K562 (cell line): ENCODE measurements around the gene COL24A1. TPM values are rescaled to one million over a fixed set of nuclear protein-coding genes. Genes with fewer than 3 reads are reported as not detected.

Experiments
- ATAC-seq: fragments of 200-7000 bp; cut with Tn5 transposase; 3 replicates; pipeline ENCODE4 v1.9.1; 2020; ENCODE audit warnings: moderate library complexity
- BruUV-seq: library from RNA; stranded (reverse); fragments of 400-500 nt; replicated peaks from 2 replicates; lab custom pipeline; 2021; lab: Mats Ljungman, UMichigan
- CTCF ChIA-PET: fragments of 300-600 bp; formaldehyde crosslinking; extraction: SDS; loops from one replicate; lab custom pipeline; 2021; ENCODE audit warnings: low intra/inter-chr PET ratio; lab: Yijun Ruan, JAX
- POLR2A ChIA-PET: fragments of 300-600, 350-650 bp; sonication (Branson Sonifier 250); formaldehyde crosslinking; extraction: SDS; loops from one replicate; lab custom pipeline; 2021; ENCODE audit warnings: antibody characterized with exemption, inconsistent platforms; lab: Yijun Ruan, JAX
- DNase-seq, 4 experiments: peaks; one replicate each; pipeline versions ENCODE4 v3.0.0 to v3.0.0-alpha.2; 2011 to 2018; ENCODE audit warnings: low spot score in 3 of 4, mixed read lengths in 3 of 4; ENCODE audit errors: extremely low read depth in 1 of 4
- FAIRE-seq: peaks from 2 replicates; lab custom pipeline; 2011; peaks lifted over from hg19 to GRCh38; lab: Jason Lieb, UNC
- H2AFZ ChIP-seq: 2 replicates; pipeline ENCODE4 v1.6.0; 2011; ENCODE audit warnings: low read depth, low read length, control low read depth, inconsistent platforms
- H3K27ac ChIP-seq: fragments of 200-600 bp; 3 replicates; pipeline ENCODE4 v1.8.0; 2011; ENCODE audit warnings: low read depth, mild to moderate bottlenecking, control low read depth, inconsistent platforms, low read length, moderate library complexity, mixed read lengths; ENCODE audit errors: extremely low read depth
- H3K27me3 ChIP-seq, 2 experiments: fragments of 300-600 bp in 1 of 2; 2 replicates in 1 of 2; 3 replicates in 1 of 2; pipeline versions ENCODE4 v1.6.0 to v1.8.0; 2011; ENCODE audit warnings: inconsistent platforms in 2 of 2, low read length in 2 of 2, mild to moderate bottlenecking in 1 of 2, mixed read lengths in 1 of 2, moderate library complexity in 1 of 2; ENCODE audit not compliant: control insufficient read depth in 2 of 2, insufficient read depth in 2 of 2
- H3K36me3 ChIP-seq: fragments of 300-600 bp; 3 replicates; pipeline ENCODE4 v1.8.0; 2011; ENCODE audit warnings: mild to moderate bottlenecking, low read length, inconsistent platforms; ENCODE audit not compliant: control insufficient read depth, insufficient read depth
- H3K4me1 ChIP-seq, 2 experiments: fragments of 200-600 bp in 1 of 2; replicated peaks in 1 of 2; 2 replicates in 1 of 2; 3 replicates in 1 of 2; pipeline versions ENCODE4 v1.5.1 to v1.8.0; 2011; ENCODE audit warnings: inconsistent platforms in 2 of 2, low read length in 2 of 2, mild to moderate bottlenecking in 1 of 2, mixed read lengths in 1 of 2, moderate library complexity in 1 of 2; ENCODE audit not compliant: control insufficient read depth in 2 of 2, insufficient read depth in 2 of 2
- H3K4me2 ChIP-seq: 2 replicates; pipeline ENCODE4 v1.6.1; 2011; ENCODE audit warnings: low read length, control low read depth, inconsistent platforms, mixed read lengths; ENCODE audit not compliant: insufficient read depth
- H3K4me3 ChIP-seq: fragments of 200-600 bp; sonication (generic), shearing (Covaris generic); 2 replicates; pipeline ENCODE4 v1.5.1; 2016; ENCODE audit warnings: control low read depth, inconsistent platforms
- H3K79me2 ChIP-seq: fragments of 200-600 bp; 3 replicates; pipeline ENCODE4 v1.8.0; 2011; ENCODE audit warnings: low read length, inconsistent platforms; ENCODE audit not compliant: control insufficient read depth, insufficient read depth
- H3K9ac ChIP-seq, 2 experiments: 2 replicates each; pipeline versions ENCODE4 v1.6.0 to v1.6.1; 2011; ENCODE audit warnings: low read depth in 2 of 2, low read length in 2 of 2, control low read depth in 1 of 2, inconsistent platforms in 1 of 2, mild to moderate bottlenecking in 1 of 2, mixed read lengths in 1 of 2; ENCODE audit not compliant: insufficient read depth in 1 of 2
- H3K9me1 ChIP-seq: one replicate; pipeline ENCODE4 v1.6.0; 2011; ENCODE audit warnings: inconsistent platforms, mild to moderate bottlenecking, low read length, moderate library complexity; ENCODE audit not compliant: control insufficient read depth, insufficient read depth
- H3K9me3 ChIP-seq: replicated peaks from 2 replicates; pipeline ENCODE4 v1.5.1; 2011; ENCODE audit warnings: low read depth, low read length, inconsistent platforms; ENCODE audit not compliant: control insufficient read depth, insufficient read depth
- H4K20me1 ChIP-seq: replicated peaks from 2 replicates; pipeline ENCODE4 v1.6.1; 2011; ENCODE audit warnings: low read length, inconsistent platforms, mixed read lengths; ENCODE audit not compliant: control insufficient read depth, insufficient read depth
- NONO ChIP-seq, 2 experiments: fragments of 200-400 bp in 1 of 2; fragments of 450-650 bp in 1 of 2; formaldehyde crosslinking in 1 of 2; IDR thresholded peaks; 2 replicates each; pipeline ENCODE4 v1.6.1; 2017; ENCODE audit warnings: low read depth in 2 of 2, mild to moderate bottlenecking in 2 of 2, moderate library complexity in 2 of 2, low read length in 1 of 2
- PPARD ChIP-seq: fragments of 250-450 bp; sonication (Bioruptor Pico); IDR thresholded peaks from 2 replicates; pipeline ENCODE4 v1.8.0; 2022; ENCODE audit warnings: inconsistent platforms, mild to moderate bottlenecking, moderate library complexity
- ZSCAN29 ChIP-seq: fragments of 450-650 bp; IDR thresholded peaks from 2 replicates; pipeline ENCODE4 v1.6.1; 2017
- WGBS: fragments of 100-300 bp; shearing (Covaris generic); methylation state at CpG from one replicate; pipeline ENCODE4 v1.1.6; 2016; ENCODE audit warnings: low coverage, mixed read lengths; ENCODE audit not compliant: insufficient coverage; ENCODE audit errors: missing lambda C conversion rate; 5-methylcytosine and 5-hydroxymethylcytosine counted together
- in situ Hi-C: fragments of 300-500 bp; cut with MboI; formaldehyde crosslinking; loops from 4 replicates; pipeline ENCODE4 v1.15.0; 2018; ENCODE audit warnings: inconsistent platforms, mixed read lengths
- intact Hi-C: fragments of 100-400 bp; cut with micrococcal nuclease; formaldehyde crosslinking; loops from 2 replicates; pipeline ENCODE4 v1.14.2; 2022
- polyA plus RNA-seq, 8 experiments: library from polyadenylated mRNA; depleted of rRNA in 4 of 8; stranded (reverse) in 5 of 8; unstranded in 3 of 8; fragments of >200 nt; fragmentation: Nextera tagmentation in 2 of 8; fragmentation: Illumina TruSeq in 1 of 8; extraction: Ambion mirVana in 2 of 8; extraction: Trizol in 1 of 8; gene quantifications; 2 replicates each; pipeline versions ENCODE4 v1.2.1 to v1.2.3, GENCODE V29; 2011 to 2014; ENCODE audit warnings: inconsistent platforms in 1 of 8, missing spikeins in 1 of 8
- total RNA-seq, 7 experiments: library from RNA; depleted of rRNA in 6 of 7; stranded (reverse); fragments of >200 nt in 6 of 7; fragmentation: Illumina TruSeq in 2 of 7; extraction: Trizol in 2 of 7; gene quantifications; 2 replicates each; pipeline versions ENCODE4 v1.2.1 to v1.2.3, GENCODE V29; 2011 to 2021; ENCODE audit warnings: low replicate concordance in 1 of 7
- TF ChIP-seq, protein P1 (sequence below): fragments of 450-650 bp; formaldehyde crosslinking; IDR thresholded peaks from 2 replicates; pipeline ENCODE4 v1.4.0; 2022; ENCODE audit warnings: missing genetic modification characterization
- TF ChIP-seq, protein P2 (sequence below): sonication (generic); formaldehyde crosslinking; IDR thresholded peaks from 2 replicates; pipeline ENCODE4 v1.8.0; 2022; ENCODE audit warnings: mild to moderate bottlenecking, missing genetic modification reagents, borderline replicate concordance
- TF ChIP-seq, protein P3 (sequence below): fragments of 200-600 bp; sonication (generic); IDR thresholded peaks from one replicate; pipeline ENCODE4 v1.6.1; 2012; ENCODE audit warnings: mild to moderate bottlenecking, low read depth, low read length, inconsistent platforms

COL24A1 gene
- total and polyA plus RNA-seq, 9 of the 15 experiments (the other 6 are each of a cell fraction or from before 2014, with no cell fraction given) = 0.01 to 0.06 (median 0.03) TPM; not detected in 2

DNA sequence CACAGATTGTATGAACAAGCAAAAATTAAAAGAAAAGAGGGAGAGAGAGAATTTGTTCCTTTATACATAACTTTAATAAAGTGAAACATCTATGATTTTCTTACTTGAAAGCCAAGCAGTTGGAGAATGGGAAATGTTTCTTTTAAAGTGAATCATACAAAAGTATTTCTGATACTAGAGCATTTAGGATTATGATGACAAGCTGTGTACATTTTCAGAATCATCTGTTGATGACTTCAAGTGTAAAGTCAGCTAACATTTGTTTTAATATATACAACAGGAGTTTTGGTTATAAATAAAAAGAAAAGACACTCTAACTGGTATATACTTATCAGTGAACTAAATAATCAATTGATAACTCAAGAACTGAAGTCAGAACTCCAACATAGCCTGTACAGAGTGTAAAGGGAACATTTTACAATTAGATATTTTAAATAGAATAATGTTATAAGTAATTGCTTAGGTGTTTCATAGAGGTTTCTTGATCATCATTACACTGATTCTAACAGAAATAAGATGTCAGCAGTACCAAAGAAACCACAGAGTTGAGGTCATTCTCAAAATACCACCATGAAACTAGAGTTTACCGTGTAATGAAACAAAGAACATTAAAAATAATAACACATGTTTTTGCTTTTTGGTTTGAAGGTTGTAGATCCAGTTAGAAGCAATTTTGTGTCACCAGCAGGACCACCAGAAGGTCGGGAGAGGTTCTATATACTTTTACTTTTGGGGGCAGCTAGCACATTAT lies 103.4 kb downstream of the COL24A1 start:
- H4K20me1 ChIP-seq = no peaks in the 10 kb centered on the region
- ChIA-PET CTCF (no interaction called here), POLR2A (no interaction called here)
- no peak overlapping the region for H3K27ac ChIP-seq
- no peaks in the 10 kb centered on the region for H3K36me3 ChIP-seq
- H3K9me3 ChIP-seq = no peaks in the 10 kb centered on the region
- H3K4me2 ChIP-seq = no peak overlapping the region
- H3K9me1 ChIP-seq = no peaks in the 10 kb centered on the region
- FAIRE-seq = no peak
- H3K79me2 ChIP-seq = no peaks in the 10 kb centered on the region
- no peak for DNase-seq
- H3K4me1 ChIP-seq = no peaks in the 10 kb centered on the region
- BruUV-seq = no TSS peak
- in situ Hi-C loops (no loop called here), intact Hi-C loops (no loop called here)
- no peak overlapping the region for H3K4me3 ChIP-seq
- no peak overlapping the region for H2AFZ ChIP-seq
- no peak overlapping the region for H3K9ac ChIP-seq
- 3% methylated on average over 2 of the region's 2 CpGs for WGBS
- H3K27me3 ChIP-seq = no peaks in the 10 kb centered on the region
- ATAC-seq = no peak
- TF ChIP-seq PPARD = no peak
- no peak for TF ChIP-seq NONO (IDR thresholded peaks at IDR 0.05; ENCODE audit: low read depth in 2 of 2, low read length in 1 of 2)
- TF ChIP-seq, protein P1, sequence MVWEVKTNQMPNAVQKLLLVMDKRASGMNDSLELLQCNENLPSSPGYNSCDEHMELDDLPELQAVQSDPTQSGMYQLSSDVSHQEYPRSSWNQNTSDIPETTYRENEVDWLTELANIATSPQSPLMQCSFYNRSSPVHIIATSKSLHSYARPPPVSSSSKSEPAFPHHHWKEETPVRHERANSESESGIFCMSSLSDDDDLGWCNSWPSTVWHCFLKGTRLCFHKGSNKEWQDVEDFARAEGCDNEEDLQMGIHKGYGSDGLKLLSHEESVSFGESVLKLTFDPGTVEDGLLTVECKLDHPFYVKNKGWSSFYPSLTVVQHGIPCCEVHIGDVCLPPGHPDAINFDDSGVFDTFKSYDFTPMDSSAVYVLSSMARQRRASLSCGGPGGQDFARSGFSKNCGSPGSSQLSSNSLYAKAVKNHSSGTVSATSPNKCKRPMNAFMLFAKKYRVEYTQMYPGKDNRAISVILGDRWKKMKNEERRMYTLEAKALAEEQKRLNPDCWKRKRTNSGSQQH (CRISPR knock-in tag) = no peak
- TF ChIP-seq, protein P2, sequence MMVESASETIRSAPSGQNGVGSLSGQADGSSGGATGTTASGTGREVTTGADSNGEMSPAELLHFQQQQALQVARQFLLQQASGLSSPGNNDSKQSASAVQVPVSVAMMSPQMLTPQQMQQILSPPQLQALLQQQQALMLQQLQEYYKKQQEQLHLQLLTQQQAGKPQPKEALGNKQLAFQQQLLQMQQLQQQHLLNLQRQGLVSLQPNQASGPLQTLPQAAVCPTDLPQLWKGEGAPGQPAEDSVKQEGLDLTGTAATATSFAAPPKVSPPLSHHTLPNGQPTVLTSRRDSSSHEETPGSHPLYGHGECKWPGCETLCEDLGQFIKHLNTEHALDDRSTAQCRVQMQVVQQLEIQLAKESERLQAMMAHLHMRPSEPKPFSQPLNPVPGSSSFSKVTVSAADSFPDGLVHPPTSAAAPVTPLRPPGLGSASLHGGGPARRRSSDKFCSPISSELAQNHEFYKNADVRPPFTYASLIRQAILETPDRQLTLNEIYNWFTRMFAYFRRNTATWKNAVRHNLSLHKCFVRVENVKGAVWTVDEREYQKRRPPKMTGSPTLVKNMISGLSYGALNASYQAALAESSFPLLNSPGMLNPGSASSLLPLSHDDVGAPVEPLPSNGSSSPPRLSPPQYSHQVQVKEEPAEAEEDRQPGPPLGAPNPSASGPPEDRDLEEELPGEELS = no peak
- TF ChIP-seq, protein P3, sequence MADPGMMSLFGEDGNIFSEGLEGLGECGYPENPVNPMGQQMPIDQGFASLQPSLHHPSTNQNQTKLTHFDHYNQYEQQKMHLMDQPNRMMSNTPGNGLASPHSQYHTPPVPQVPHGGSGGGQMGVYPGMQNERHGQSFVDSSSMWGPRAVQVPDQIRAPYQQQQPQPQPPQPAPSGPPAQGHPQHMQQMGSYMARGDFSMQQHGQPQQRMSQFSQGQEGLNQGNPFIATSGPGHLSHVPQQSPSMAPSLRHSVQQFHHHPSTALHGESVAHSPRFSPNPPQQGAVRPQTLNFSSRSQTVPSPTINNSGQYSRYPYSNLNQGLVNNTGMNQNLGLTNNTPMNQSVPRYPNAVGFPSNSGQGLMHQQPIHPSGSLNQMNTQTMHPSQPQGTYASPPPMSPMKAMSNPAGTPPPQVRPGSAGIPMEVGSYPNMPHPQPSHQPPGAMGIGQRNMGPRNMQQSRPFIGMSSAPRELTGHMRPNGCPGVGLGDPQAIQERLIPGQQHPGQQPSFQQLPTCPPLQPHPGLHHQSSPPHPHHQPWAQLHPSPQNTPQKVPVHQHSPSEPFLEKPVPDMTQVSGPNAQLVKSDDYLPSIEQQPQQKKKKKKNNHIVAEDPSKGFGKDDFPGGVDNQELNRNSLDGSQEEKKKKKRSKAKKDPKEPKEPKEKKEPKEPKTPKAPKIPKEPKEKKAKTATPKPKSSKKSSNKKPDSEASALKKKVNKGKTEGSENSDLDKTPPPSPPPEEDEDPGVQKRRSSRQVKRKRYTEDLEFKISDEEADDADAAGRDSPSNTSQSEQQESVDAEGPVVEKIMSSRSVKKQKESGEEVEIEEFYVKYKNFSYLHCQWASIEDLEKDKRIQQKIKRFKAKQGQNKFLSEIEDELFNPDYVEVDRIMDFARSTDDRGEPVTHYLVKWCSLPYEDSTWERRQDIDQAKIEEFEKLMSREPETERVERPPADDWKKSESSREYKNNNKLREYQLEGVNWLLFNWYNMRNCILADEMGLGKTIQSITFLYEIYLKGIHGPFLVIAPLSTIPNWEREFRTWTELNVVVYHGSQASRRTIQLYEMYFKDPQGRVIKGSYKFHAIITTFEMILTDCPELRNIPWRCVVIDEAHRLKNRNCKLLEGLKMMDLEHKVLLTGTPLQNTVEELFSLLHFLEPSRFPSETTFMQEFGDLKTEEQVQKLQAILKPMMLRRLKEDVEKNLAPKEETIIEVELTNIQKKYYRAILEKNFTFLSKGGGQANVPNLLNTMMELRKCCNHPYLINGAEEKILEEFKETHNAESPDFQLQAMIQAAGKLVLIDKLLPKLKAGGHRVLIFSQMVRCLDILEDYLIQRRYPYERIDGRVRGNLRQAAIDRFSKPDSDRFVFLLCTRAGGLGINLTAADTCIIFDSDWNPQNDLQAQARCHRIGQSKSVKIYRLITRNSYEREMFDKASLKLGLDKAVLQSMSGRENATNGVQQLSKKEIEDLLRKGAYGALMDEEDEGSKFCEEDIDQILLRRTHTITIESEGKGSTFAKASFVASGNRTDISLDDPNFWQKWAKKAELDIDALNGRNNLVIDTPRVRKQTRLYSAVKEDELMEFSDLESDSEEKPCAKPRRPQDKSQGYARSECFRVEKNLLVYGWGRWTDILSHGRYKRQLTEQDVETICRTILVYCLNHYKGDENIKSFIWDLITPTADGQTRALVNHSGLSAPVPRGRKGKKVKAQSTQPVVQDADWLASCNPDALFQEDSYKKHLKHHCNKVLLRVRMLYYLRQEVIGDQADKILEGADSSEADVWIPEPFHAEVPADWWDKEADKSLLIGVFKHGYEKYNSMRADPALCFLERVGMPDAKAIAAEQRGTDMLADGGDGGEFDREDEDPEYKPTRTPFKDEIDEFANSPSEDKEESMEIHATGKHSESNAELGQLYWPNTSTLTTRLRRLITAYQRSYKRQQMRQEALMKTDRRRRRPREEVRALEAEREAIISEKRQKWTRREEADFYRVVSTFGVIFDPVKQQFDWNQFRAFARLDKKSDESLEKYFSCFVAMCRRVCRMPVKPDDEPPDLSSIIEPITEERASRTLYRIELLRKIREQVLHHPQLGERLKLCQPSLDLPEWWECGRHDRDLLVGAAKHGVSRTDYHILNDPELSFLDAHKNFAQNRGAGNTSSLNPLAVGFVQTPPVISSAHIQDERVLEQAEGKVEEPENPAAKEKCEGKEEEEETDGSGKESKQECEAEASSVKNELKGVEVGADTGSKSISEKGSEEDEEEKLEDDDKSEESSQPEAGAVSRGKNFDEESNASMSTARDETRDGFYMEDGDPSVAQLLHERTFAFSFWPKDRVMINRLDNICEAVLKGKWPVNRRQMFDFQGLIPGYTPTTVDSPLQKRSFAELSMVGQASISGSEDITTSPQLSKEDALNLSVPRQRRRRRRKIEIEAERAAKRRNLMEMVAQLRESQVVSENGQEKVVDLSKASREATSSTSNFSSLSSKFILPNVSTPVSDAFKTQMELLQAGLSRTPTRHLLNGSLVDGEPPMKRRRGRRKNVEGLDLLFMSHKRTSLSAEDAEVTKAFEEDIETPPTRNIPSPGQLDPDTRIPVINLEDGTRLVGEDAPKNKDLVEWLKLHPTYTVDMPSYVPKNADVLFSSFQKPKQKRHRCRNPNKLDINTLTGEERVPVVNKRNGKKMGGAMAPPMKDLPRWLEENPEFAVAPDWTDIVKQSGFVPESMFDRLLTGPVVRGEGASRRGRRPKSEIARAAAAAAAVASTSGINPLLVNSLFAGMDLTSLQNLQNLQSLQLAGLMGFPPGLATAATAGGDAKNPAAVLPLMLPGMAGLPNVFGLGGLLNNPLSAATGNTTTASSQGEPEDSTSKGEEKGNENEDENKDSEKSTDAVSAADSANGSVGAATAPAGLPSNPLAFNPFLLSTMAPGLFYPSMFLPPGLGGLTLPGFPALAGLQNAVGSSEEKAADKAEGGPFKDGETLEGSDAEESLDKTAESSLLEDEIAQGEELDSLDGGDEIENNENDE = no peak
- TF ChIP-seq ZSCAN29 = no peak
